GM19043 (cell line): ENCODE data around the gene CLASP1.
"Not testable (repeated sequence)": the region's sequence is repeated elsewhere in the genome, so short reads cannot be mapped to it uniquely, and the experiment has no call there.

Experiments
- ATAC-seq: cut with Tn5 transposase; IDR thresholded peaks from one replicate; pipeline ENCODE4 v1.9.1; 2021; ENCODE audit warnings: low read depth; ENCODE audit not compliant: unreplicated experiment

CLASP1 gene

DNA sequence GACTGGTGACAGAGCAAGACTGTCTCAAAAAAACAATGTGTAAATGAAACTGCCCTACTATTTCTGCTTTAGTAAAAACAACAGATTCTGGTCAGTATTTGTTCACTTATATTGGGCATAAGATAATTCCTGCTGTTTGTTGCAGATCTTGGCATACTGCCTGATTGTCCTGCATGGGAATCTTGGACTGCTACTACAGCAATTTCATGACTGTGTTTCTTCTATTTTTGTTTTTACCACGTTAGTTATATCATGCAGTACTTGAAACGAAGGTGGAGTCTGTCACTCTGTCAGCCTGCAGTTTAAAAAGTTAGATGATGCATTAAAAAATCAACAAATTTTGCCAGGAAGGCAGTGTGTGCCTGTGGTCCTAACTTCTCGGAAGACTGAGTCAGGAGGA lies 14.2 kb upstream of the CLASP1 start:
- no peak for ATAC-seq

DNA sequence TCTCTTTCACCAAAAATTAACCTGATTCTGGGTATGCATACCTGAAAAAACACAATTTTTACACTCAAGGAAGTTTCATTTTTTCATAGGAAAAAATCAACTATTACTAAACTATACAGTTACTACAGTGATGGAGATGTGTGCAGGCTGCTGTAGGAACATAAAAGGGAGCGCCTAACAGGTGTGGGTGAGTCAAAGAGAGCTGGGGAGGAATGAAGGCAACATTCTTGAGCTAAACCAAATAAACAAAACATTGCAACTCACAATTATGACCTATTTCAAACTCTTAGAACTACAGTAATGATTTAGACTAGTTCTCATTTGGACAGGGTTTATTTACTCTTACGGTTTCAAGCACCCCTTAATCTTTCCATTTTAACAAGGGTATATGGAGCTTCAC lies 13.4 kb upstream of the CLASP1 start:
- ATAC-seq, result no peak

DNA sequence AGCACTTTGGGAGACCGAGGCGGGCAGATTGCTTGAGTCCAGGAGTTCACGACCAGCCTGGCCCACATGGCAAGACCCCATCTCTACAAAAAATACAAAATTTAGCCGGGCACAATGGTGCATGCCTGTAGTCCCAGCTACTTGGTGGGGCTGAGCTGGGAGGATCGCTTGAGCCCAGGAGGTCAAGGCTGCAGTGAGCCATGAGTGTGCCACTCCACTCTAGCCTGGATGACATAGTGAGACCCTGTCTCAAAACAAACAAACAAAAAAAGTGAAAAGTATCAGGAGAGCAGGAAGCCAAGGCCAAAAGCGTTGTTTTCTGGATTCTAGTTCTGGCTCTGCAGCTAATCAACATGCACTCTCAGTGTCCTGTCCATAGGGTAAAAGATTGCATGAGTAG lies 10.7 kb upstream of the CLASP1 start:
- ATAC-seq, result no peak

DNA sequence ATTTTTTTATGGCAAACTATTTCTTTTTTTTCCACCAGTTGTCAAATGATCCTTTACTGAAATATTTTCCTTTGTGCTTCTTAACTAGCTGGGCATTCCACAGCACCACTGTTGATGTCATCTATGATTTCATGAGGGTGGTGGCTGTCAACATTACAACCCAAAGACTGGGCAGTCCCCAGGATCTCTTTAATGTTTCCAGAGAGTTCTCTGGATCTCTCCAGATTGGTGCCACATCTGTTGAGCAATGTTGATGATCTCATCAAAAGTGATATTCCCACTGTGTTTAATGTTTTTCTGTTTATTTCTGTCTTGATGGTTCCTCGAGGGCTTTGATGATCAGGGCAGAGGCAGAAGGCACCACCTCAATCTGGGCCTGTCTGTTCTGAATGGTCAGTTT lies 9.1 kb upstream of the CLASP1 start:
- not testable (repeated sequence) for ATAC-seq

DNA sequence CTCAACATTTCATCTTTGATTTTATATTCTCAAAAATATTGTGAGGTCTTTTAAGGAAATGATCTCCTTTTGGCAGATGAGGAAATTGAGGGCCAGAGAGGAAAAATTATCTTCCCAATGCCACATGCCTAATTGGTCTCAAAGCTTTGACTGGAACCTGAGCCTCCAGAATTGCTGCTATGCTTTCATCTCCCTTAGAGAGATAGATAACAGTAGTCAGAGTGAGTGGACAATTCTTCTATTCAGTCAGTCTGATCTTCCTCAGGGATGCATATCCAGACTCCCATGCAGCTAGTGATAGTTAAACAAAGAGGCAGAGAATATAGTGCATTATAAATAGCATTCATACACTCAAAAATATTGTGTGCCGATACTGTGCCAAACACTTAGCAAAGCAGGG lies 3.8 kb upstream of the CLASP1 start:
- ATAC-seq, result no peak

DNA sequence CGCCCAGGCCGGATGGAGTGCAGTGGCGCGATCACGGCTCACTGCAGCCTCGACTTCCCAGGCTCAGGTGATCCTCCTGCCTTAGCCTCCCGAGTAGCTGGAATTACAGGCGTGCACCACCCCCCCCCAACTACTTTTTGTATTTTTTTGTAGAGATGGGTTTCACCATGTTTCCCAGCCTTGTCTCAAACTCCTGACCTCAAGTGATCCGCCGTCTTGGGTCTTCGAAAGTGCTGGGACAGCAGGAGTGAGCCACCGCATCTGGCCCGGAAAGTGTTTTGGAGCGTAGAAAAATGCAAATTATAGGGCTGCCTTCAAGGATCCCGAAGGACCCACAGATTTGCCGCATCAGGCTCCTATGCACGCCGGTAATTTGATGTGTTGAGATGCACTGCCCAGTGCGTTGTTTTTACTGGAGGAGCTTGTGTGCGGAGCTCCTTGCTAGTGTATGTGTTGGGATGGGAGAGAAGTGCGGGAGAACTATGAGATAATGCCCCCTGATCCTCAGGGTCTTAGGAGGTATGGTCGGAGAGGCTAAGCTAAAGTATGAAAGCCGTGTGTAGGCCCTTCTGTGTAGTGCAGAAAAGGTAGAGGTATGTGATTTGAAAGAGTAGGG lies 1.2 kb upstream of the CLASP1 start:
- peak; percentile 18 for ATAC-seq

DNA sequence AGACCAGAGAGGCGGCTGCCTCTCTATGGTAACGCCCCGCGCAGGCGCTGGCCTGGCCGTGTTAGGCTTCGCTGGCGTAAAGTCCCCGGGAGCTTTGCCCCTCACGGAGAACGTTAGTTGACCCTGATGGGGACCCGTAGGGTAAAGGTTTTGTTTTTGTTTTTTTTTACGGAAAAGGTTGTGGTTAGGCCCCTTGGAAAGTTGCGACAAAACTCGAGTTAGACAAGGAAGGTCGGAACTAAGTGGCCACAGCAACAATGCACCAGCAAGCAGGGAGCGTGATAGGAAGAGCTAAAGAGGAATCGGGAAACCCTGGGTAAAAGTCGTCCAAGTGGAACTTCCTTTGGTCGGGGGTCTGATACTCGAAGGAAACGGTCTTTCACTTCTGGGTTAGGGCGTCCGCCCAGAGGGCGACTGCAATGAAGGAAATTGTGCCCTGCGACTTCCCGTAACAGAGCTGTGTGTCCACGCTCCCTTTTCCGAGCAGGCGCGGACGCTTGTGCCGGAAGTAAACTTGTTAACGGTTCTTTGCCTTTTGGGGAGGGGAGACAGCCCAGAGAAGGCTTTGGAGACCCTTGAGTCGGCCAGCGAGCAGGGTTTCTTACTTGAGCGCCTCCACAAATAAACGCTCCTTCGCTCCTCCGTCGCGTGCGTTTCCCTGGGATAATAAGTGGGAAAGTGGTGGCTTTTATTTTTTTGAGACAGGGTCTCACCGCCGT lies 493 bp upstream of the CLASP1 start:
- ATAC-seq, result peak; percentile 86

DNA sequence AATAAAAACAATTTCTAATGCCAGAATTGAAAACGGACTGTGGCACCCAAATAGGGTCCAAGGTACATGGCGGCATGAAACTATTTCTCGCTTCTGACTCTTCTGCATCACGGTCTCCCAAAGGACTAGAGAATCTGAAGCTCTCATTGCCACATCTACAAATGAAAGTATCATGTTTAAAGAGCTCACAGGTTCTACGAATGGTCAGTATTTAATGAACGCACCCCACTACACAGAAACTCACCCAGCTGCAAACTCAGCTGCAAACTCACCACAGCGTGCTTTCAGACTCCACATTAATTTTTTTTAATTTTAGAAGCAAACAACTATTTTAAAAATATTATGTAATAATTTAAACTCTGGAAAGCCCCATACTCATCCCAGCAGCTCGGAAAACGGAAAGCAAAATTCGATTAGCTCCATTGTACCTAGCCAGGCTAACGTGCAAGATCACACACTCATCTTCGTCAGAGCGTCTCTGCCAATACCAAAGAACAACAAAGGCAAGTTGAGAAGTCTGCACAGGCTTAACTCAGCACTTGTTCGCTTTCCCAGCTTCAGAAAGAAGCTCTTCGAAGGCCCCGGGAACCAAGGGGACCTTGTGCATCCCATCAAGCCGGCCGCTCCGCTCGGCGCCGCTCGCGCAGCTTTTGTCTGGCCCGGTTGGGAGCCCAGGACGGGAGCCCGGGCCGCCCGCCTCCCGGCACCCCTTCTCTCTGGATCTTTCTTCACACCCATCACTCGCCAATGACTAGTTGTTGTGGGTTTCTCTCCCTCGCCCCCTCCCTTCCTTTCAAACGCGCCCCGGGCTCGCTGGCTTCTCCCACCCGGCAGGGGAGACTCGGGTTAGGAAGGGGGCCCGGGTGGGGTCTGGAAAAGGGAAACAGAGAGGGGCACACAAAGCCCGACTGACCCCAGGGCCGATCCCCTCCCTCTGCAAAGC lies 785 bp downstream of the CLASP1 start:
- no peak for ATAC-seq

DNA sequence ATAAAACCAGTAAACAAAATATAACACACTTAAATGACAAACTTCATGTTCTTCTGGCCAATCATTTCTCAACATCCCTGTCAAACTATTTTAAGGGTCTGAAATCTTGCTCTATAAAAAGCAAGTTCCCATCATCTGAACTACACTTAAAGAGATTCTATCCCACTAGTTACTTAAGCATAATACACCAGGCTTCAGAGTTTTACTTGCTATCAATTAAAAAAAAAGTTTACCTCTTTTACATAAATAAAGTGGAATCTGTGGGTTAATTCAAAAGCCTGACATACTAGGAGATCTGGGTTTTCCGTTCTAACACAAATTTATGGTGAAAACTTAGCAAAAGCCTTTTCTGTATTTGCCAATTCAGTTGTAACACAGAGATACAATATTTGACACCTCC lies 1.9 kb downstream of the CLASP1 start:
- no peak for ATAC-seq

DNA sequence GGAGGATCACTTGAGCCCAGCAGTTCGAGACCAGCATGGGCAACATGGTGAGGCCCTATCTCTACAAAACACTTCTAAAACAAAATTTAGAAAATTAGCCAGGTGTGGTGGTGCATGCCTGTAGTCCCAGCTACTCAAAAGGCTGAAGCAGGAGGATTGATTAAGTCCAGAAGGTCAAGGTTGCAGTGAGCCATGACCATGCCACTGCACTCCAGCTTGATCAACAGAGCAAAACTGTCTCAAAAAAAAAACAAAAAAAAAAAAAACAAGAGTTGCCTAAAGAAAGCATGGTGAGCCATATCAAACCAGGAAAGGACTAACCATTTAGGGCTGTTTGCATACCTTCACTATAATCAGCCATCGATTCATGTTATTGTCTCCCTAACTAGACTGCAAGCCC lies 4.5 kb downstream of the CLASP1 start:
- no peak for ATAC-seq

DNA sequence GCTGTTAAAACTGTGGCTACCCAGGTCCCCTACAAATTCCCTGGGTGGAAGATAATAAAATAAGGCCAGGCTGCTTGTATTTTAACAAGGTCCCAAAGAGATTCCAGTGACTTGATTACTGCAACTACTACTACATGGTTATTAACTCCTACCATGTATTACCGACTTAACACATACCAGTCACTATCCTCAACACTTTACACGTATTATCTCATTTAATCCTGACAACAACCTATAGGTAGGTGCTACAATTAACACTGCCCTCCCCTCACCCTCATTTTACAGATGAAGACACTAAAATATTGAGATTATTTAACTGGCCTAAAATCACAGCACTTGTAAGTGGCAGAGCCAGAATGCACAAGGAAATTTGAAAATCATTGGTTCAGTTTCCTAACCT lies 5.4 kb downstream of the CLASP1 start:
- ATAC-seq, result no peak

DNA sequence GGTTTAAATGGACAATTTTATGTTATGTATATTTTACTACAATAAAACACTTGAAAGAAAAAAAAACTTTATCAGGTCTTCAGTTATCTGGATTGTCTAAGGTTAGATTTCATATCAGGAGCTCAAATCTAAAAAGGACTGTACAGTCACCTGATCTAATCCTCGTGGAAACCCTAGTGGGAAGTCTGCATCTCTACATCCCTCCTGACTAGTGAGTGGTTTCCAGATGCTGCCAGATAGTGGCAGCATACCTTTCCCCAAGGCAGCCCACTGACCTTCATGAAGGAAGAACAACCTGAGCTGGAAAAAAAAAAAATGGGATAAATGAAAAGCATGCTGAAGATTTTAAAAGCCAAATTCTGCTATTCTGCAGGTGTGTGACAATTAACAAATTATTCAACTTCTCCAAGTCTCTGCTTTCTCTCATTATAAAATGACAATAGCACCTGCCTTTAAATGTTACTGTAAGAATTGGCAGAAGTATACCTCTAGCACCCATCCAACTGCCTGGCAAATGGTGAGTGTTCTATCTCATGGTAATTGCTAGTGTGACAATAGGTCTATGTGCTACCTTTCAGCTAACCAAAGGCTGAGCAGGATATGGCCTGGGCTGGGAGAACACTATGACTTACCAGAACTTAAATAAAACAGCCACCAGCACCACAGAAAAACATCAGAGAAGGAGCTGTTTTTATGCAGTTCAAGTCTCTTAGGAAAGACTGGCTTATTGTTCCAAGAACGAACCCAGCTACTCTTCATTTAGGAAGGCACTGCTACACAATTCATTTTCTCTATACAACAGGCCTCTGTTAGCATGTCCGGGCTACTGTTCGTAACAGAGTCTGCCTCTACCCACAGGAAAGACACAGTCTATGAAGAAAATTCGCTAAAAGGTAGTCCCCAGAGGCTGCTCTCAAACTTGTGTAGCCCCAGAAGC lies 8.6 kb downstream of the CLASP1 start:
- no peak for ATAC-seq

DNA sequence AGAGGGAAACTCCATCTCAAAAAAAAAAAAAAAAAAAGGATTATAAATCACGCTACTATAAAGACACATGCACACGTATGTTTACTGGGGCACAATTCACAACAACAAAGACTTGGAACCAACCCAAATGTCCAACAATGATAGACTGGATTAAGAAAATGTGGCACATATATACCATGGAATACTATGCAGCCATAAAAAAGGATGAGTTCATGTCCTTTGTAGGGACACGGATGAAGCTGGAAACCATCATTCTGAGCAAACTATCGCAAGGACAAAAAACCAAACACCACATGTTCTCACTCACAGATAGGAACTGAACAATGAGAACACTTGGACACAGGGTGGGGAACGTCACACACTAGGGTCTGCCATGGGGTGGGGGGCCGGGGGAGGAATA lies 9.4 kb downstream of the CLASP1 start:
- not testable (repeated sequence) for ATAC-seq

DNA sequence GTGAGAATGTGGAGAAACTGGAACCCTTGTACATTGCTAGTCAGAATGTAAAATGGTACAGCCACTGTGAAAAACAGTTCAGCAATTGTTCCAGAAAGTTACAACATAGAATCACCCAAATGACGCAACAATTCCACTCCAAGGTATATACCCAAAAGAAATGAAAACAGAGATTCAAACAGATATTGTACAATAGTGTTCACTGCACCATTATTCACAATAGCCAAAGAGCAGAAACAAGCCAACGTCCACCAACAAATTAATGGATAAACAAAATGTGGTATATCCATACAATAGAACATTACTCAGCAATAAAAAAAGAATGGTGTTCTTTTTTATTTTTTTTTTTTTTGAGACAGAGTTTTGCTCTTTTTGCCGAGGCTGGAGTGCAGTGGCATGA lies 10.9 kb downstream of the CLASP1 start:
- no peak for ATAC-seq

DNA sequence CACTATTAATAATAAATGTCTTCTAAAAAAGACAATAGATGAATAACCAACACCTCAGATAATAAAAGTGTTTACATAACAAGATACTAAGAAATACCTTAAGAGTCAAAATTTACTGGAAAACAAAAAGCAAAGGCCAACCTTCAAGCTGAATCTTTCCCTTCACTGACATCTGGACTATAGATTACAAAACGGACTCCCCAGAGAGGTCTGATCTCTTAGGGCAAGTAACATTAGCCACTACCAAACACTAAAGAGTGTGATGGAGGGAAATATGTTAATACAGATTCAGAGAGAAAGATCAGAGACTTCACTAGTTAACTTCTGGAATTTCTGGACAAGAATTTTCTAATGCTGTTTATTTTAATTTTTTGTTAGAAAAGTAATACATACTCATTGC lies 13.9 kb downstream of the CLASP1 start:
- ATAC-seq, result no peak

DNA sequence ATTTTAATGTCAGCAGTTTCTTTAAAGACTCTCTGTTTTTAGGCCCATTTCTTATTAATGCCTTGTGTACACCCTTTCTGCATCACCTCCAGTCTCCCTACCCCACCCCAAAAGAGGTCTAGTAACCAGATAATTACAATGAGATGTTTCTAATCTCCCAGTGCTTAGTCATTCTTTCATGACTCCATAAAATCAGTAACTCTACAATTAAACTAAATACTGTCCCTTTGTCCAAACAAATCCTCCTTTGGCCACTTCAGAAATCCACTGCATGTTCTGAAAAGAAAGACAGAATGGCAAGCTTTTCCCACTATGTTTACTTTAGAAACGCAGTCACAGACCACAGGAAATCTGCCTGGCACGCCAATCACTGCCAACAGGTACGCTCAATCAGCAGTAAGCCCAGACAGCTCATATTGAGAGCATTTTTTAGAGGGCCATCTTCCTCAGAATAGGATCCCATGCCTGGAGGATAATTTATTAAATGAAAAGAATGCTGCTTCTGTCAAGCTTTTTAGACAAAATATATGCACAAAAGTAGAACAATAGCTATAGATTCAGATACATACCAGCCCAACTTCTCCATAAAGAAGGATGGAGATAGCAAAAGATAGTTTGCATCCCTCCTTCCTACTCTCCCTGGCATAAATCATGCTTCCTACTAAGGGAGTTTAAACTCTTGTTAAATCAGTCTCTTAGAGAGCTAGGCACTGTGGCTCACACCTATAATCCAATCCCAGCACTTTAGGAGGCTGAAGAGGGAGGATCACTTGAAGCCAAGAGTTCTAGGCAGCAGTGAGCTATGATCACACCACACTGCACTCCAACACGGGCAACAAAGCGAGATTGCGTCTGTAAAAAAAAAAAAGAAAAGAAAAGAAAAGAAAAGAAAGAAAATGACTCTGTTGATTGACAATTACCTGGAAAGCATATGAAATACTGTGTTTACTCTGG lies 14.6 kb downstream of the CLASP1 start:
- no peak for ATAC-seq

DNA sequence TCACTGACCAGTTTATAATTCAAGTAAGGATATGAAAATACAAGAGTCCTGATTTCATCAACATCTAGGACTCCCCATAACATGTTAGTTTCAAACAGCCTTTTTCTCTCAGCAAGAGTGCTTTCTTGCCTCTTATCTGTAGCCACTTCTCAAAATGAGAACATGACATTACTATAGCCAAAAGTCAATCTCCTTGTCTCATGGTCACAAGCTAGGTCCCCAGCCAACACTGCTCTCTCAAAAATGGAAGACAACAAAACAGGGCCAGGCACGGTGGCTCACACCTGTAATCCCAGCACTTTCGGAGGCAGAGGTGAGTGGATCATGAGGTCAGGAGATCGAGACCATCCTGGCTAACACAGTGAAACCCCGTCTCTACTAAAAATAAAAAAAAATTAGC lies 15.8 kb downstream of the CLASP1 start:
- no peak for ATAC-seq

DNA sequence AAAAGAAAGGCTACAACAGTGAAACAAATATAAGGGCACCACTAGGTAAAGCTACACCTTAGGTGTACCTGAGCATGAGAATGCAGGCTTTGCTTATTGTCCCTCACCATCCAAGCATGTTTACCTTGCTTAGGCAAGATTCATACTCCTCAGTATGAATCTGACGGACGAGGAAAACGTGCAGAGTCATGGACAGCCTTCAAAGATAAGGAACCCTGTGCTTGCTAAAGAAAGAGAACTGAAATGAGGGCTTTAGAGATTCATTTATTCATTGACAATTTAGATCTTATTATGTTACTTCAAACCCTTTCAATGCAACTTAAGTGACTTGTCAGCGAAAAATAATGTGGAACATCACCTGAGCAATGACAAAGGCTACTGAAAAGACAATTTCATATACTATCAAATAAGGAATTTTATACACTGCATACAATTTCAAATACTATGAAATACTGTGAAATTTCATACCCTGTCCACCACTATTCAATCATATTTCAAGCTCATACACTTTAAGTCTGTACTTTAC lies 21.7 kb downstream of the CLASP1 start:
- ATAC-seq, result no peak
